ENCODE results near the gene GRM8.

GRCh38 chr7:126411032-126411820 is 841.5 kb downstream of the GRM8 start:
- TF ChIP-seq BACH2 (CRISPR knock-in tag; IDR thresholded peaks at IDR 0.05; ENCODE audit: borderline replicate concordance) (no peak), ZFP3 (CRISPR knock-in tag; IDR thresholded peaks at IDR 0.05) (no peak), TOX (CRISPR knock-in tag; IDR thresholded peaks at IDR 0.05; ENCODE audit: borderline replicate concordance) (no peak), OSR1 (CRISPR knock-in tag; IDR thresholded peaks at IDR 0.05) (no peak), CSDC2 (CRISPR knock-in tag; IDR thresholded peaks at IDR 0.05) (no peak), CSRNP3 (CRISPR knock-in tag; IDR thresholded peaks at IDR 0.05) (no peak), ZFP30 (CRISPR knock-in tag; IDR thresholded peaks at IDR 0.05) (no peak), RARB (CRISPR knock-in tag; IDR thresholded peaks at IDR 0.05) (no peak)
- TF ChIP-seq, protein P1, sequence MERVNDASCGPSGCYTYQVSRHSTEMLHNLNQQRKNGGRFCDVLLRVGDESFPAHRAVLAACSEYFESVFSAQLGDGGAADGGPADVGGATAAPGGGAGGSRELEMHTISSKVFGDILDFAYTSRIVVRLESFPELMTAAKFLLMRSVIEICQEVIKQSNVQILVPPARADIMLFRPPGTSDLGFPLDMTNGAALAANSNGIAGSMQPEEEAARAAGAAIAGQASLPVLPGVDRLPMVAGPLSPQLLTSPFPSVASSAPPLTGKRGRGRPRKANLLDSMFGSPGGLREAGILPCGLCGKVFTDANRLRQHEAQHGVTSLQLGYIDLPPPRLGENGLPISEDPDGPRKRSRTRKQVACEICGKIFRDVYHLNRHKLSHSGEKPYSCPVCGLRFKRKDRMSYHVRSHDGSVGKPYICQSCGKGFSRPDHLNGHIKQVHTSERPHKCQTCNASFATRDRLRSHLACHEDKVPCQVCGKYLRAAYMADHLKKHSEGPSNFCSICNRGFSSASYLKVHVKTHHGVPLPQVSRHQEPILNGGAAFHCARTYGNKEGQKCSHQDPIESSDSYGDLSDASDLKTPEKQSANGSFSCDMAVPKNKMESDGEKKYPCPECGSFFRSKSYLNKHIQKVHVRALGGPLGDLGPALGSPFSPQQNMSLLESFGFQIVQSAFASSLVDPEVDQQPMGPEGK (CRISPR knock-in tag; IDR thresholded peaks at IDR 0.05; ENCODE audit: borderline replicate concordance), result no peak
